Peyer's patch (tissue), 4 donors: ENCODE measurements around the gene MARF1. TPM values are rescaled to one million over a fixed set of nuclear protein-coding genes. Genes with fewer than 3 reads are reported as not detected.

Experiments
- DNase-seq, 3 donors: peaks; one replicate each; pipeline ENCODE4 v3.0.0-alpha.2; 2017 to 2019
- H3K27ac ChIP-seq, 4 donors: fragments of 200-600 bp; sonication (generic); one replicate each; pipeline ENCODE4 v1.5.1; 2016 to 2019
- H3K27me3 ChIP-seq, 2 donors: fragments of 200-600 bp; sonication (generic); one replicate each; pipeline ENCODE4 v1.5.1; 2019
- H3K36me3 ChIP-seq, 3 donors: fragments of 200-600 bp; sonication (generic); one replicate each; pipeline ENCODE4 v1.5.1; 2016 to 2019
- H3K4me1 ChIP-seq, 4 donors: fragments of 200-600 bp; sonication (generic); one replicate each; pipeline ENCODE4 v1.5.1; 2016 to 2019
- H3K4me3 ChIP-seq, 4 donors: fragments of 200-600 bp; sonication (generic); 1 replicate in 3 of 4; 2 replicates in 1 of 4; pipeline ENCODE4 v1.5.1; 2016 to 2019; ENCODE audit warnings: mild to moderate bottlenecking in 1 of 4
- H3K9me3 ChIP-seq, 4 donors: fragments of 200-600 bp; sonication (generic); one replicate each; pipeline ENCODE4 v1.5.1; 2016 to 2019; ENCODE audit warnings: mild to moderate bottlenecking in 1 of 4
- POLR2A ChIP-seq, 2 donors: fragments of 450-650 bp; IDR thresholded peaks; one replicate each; pipeline ENCODE4 v1.5.1; 2017; ENCODE audit warnings: antibody characterized with exemption in 2 of 2, mild to moderate bottlenecking in 2 of 2, moderate library complexity in 2 of 2
- total RNA-seq, 4 donors: library from RNA; depleted of rRNA; stranded (reverse); fragments of >200 nt; gene quantifications; one replicate each; pipeline ENCODE4 v1.1.0, GENCODE V29; 2016
- TF ChIP-seq, protein P1 (sequence below), 6 experiments: fragments of 450-650 bp in 4 of 6; fragments of 200-600 bp in 2 of 6; sonication (generic) in 1 of 6; IDR thresholded peaks; one replicate each; pipeline ENCODE4 v1.5.1; 2017 to 2019; ENCODE audit warnings: antibody characterized with exemption in 6 of 6, mild to moderate bottlenecking in 3 of 6, moderate library complexity in 1 of 6

Gene MARF1
- total RNA-seq, 4 donors from 2014 or later, result 39.1 to 74.3 (median 52.1) TPM

DNA sequence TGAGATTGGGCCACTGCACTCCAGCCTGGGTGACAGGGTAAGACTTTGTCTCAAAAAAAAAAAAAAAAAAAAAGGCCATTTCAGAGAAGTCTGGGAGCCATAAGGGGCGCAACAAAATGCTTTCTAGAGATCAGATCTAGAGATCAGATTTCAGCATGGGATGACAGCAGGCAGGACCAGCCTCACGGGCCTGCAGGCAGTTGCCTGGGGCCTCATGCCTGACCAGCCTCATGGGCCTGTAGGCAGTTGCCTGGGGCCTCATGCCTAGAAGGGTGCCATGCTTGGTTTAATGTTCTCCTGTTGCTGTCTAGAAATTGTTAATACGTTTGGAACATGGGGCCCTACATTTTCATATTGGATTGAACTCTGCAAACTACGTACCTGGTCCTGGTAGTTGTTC, 59.4 kb downstream of the MARF1 start:
- Histone ChIP-seq H3K27me3 (no peaks in the 10 kb centered on the region), H3K36me3 (no peaks in the 10 kb centered on the region), H3K4me1 (peaks cover 0 to 3% (median 0%) of the 10 kb centered on the region in 4 donors), H3K9me3 (peaks cover 0 to 6% (median 0%) of the 10 kb centered on the region in 4 donors), H3K27ac (no peak overlapping the region), H3K4me3 (no peak overlapping the region)
- TF ChIP-seq, protein P1, sequence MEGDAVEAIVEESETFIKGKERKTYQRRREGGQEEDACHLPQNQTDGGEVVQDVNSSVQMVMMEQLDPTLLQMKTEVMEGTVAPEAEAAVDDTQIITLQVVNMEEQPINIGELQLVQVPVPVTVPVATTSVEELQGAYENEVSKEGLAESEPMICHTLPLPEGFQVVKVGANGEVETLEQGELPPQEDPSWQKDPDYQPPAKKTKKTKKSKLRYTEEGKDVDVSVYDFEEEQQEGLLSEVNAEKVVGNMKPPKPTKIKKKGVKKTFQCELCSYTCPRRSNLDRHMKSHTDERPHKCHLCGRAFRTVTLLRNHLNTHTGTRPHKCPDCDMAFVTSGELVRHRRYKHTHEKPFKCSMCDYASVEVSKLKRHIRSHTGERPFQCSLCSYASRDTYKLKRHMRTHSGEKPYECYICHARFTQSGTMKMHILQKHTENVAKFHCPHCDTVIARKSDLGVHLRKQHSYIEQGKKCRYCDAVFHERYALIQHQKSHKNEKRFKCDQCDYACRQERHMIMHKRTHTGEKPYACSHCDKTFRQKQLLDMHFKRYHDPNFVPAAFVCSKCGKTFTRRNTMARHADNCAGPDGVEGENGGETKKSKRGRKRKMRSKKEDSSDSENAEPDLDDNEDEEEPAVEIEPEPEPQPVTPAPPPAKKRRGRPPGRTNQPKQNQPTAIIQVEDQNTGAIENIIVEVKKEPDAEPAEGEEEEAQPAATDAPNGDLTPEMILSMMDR (IDR thresholded peaks at IDR 0.05), result no peak
- TF ChIP-seq POLR2A (IDR thresholded peaks at IDR 0.05), result no peak
- DNase-seq, result no peak

DNA sequence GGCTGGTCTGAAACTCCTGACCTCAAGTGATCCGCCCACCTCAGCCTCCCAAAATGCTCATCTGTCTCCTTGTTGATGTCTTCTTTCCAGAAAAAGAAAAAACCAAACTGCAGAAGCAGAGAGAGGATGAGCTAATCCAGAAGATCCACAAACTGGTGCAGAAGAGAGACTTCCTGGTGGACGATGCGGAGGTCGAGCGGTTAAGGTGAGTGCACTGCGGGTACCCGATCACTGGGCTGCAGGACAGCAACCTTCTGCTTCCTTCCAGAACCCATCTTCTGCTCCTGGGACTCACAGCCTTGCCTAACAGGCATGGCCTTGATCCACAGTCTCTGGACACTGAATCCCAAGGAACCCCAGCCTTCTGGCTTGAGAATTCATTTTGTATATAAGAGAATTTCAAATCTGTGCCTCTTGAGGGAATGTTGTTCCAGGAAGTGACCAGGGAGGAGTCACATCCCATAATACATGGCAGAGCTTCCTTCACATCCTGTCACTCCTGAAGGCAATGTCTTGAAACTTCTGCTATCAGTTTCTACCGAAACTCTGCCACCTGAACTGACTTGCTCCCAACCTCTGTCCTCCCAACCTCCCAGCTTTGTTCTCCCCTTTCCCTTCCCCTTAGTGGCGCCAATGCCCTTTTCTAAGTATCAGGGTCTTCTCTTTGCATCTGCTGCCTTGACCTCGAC, 61.7 kb downstream of the MARF1 start:
- no peak overlapping the region for H3K27ac ChIP-seq
- DNase-seq, result no peak
- no peaks in the 10 kb centered on the region for H3K27me3 ChIP-seq
- no peak overlapping the region for H3K4me3 ChIP-seq
- H3K36me3 ChIP-seq, result no peaks in the 10 kb centered on the region
- TF ChIP-seq POLR2A (IDR thresholded peaks at IDR 0.05), result no peak
- TF ChIP-seq, protein P1 (IDR thresholded peaks at IDR 0.05), result no peak
- H3K4me1 ChIP-seq, result peaks cover 0 to 8% (median 0%) of the 10 kb centered on the region in 4 donors
- peaks cover 0 to 1% (median 0%) of the 10 kb centered on the region in 4 donors for H3K9me3 ChIP-seq

DNA sequence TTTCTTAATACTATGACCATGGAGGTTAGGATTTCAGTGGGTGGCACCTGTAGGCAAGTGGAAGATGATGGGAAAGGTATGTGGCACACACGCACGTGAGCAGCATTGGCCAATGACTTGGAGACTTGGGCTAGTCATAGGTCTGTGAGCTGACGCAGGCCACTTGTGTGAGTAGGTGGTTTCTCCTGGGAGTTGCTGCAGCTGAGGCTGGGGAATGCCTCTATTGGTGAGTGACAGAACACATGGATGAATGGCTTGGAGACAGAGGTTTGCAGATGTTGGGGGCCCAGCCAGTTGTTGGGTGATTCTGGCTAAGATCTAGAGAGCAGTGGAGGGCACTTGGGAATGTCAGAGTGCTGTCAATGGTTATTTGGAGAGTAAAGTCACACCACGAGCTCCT, 64.1 kb downstream of the MARF1 start:
- no peaks in the 10 kb centered on the region for H3K9me3 ChIP-seq
- TF ChIP-seq POLR2A (IDR thresholded peaks at IDR 0.05), result no peak
- TF ChIP-seq, protein P1 (IDR thresholded peaks at IDR 0.05), result no peak
- H3K27ac ChIP-seq, result no peak overlapping the region
- no peak for DNase-seq
- H3K36me3 ChIP-seq, result no peaks in the 10 kb centered on the region
- no peak overlapping the region for H3K4me3 ChIP-seq
- H3K4me1 ChIP-seq, result peaks cover 0 to 8% (median 0%) of the 10 kb centered on the region in 4 donors
- no peaks in the 10 kb centered on the region for H3K27me3 ChIP-seq

DNA sequence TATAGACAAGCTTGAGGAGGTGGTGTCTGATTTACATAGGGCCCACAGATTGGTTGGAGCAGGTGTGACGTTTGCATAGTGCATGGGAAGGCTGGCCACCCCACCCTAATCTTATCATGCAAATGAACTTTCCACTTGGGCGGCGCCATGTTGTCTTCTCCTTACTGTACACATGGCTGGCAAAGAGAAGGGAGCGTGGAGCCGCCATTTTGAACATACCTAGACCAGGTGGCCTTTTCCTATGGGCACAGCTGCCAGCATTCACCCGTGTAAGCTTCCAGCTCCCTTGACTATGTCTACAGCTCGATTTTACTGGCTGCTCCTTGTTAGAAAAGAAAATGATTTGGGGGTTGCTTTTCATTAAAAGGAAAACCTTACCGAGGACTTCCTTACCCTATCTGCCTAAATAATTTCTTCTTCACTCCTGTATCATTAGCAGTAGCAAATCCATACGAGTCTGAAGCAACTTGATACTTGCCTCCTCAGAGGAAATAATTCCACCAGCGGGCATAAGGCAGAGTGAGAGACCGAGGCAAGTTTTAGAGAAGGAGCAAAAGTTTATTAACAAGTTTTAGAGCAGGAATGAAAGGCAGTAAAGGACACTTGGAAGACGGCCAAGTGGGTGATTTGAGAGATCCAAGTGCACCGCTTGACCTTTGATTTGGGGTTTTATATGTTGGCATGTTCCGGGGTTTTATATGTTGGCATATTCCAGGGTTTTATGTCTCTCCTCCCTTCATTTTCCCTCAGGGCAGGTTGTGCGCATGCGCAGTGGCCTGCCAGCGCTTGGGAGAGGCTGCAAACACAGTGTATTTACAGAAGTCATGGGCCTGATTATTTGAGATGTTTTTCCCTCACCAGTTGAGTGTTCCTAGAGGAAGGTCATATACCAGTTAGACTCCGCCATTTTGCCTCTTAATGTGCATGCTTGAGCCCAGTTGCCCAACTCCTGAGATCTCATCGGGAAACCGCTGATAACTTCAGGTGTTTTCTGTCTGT, 65.7 kb downstream of the MARF1 start:
- H3K36me3 ChIP-seq, result no peaks in the 10 kb centered on the region
- H3K4me1 ChIP-seq, result peaks cover 0 to 13% (median 0%) of the 10 kb centered on the region in 4 donors
- DNase-seq, result peak in 2 of 3 donors; percentile 91 to 92
- H3K9me3 ChIP-seq, result no peaks in the 10 kb centered on the region
- H3K27me3 ChIP-seq, result no peaks in the 10 kb centered on the region
- peak overlapping the region in 3 of 4 donors; percentile 69 to 87 (median 84) for H3K27ac ChIP-seq
- TF ChIP-seq POLR2A (IDR thresholded peaks at IDR 0.05), result peak in 1 of 2 donors; percentile 15
- TF ChIP-seq, protein P1 (IDR thresholded peaks at IDR 0.05), result no peak
- H3K4me3 ChIP-seq, result peak overlapping the region in 2 of 4 donors; percentile 19 to 22

DNA sequence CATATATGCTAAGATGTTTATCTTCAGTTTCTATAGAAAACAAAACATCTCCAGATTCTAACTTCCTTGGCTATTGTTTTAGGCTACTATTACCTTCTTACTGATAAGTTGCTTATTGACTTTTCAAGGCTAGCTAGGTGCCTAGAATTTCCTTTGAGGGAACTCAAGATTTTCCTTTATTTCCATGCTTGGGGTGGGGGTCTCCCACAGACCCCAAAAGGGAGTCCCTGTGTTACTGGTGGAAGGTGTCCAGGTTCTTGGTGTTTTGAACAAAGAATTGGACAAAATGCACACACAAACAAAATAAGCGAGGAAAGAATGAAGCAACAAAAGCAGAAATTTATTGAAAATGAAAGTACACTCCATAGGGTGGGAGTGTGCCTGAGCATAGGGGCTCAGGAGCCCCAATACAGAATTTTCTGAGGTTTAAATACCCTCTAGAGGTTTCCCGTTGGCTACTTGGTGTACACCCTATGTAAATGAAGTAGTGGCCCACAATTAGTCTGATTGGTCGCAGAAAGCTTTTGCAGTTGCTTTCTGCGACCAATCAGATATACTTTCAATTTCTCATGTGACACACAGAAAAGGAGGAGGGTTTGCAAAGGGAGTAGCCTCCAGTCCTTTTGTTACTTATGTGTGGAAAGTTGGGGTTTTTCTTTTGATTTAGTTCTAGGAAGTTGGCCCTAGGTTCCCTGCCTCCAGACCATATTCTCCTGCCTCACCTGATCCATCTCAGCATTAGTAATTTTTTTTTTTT, 67.5 kb downstream of the MARF1 start:
- H3K9me3 ChIP-seq, result no peaks in the 10 kb centered on the region
- no peaks in the 10 kb centered on the region for H3K27me3 ChIP-seq
- TF ChIP-seq, protein P1 (IDR thresholded peaks at IDR 0.05), result no peak
- no peak for TF ChIP-seq POLR2A (IDR thresholded peaks at IDR 0.05)
- H3K36me3 ChIP-seq, result no peaks in the 10 kb centered on the region
- no peak for DNase-seq
- peaks cover 0 to 19% (median 1%) of the 10 kb centered on the region in 4 donors for H3K4me1 ChIP-seq
- H3K27ac ChIP-seq, result peak overlapping the region in 1 of 4 donors; percentile 87
- no peak overlapping the region for H3K4me3 ChIP-seq
